A549 (cell line): ENCODE data around the gene QARS1. TPM values are rescaled to one million over a fixed set of nuclear protein-coding genes. Genes with fewer than 3 reads are reported as not detected.

Experiments
- ATAC-seq, 2 experiments: fragments of 200-7000 bp in 1 of 2; fragments of >200 bp in 1 of 2; cut with Nextera tagmentation in 1 of 2; cut with Tn5 transposase in 1 of 2; 3 replicates each; pipeline versions ENCODE4 v1.8.0 to v1.9.1; 2018 to 2020; ENCODE audit warnings: mild to moderate bottlenecking in 1 of 2, moderate library complexity in 1 of 2
- CTCF ChIA-PET: fragments of 300-600 bp; sonication (Branson Sonifier 250); formaldehyde crosslinking; extraction: SDS; loops from one replicate; lab custom pipeline; 2021; ENCODE audit warnings: antibody characterized with exemption, inconsistent platforms; lab: Yijun Ruan, JAX
- POLR2A ChIA-PET: fragments of 350-600 bp; formaldehyde crosslinking; extraction: SDS; loops from one replicate; lab custom pipeline; 2021; ENCODE audit warnings: antibody characterized with exemption, inconsistent platforms; lab: Yijun Ruan, JAX
- DNase-seq, 2 experiments: peaks; one replicate each; pipeline versions ENCODE4 v3.0.0 to v3.0.0-alpha.2; 2011 to 2016; ENCODE audit warnings: low read depth in 1 of 2, low spot score in 1 of 2
- FAIRE-seq: peaks from 2 replicates; lab custom pipeline; 2011; peaks lifted over from hg19 to GRCh38; lab: Jason Lieb, UNC
- H3K27ac ChIP-seq, 2 experiments: fragments of >200 bp; sonication (Bioruptor Twin); formaldehyde crosslinking; 3 replicates each; pipeline ENCODE4 v1.5.1; 2016 to 2017
- H3K4me1 ChIP-seq: fragments of >200 bp; sonication (Bioruptor Twin); formaldehyde crosslinking; 3 replicates; pipeline ENCODE4 v1.6.1; 2016
- H3K4me2 ChIP-seq: fragments of >200 bp; sonication (Bioruptor Twin); formaldehyde crosslinking; 3 replicates; pipeline ENCODE4 v1.6.1; 2016
- H3K4me3 ChIP-seq: fragments of >200 bp; sonication (Bioruptor Twin); formaldehyde crosslinking; 3 replicates; pipeline ENCODE4 v1.5.1; 2016
- H3K9me3 ChIP-seq: fragments of >200 bp; sonication (Bioruptor Twin); formaldehyde crosslinking; 3 replicates; pipeline ENCODE4 v1.6.1; 2016
- CHD2 ChIP-seq: fragments of 150-350 bp; IDR thresholded peaks from 2 replicates; pipeline ENCODE4 v1.6.1; 2014; ENCODE audit warnings: low read length; ENCODE audit not compliant: partially characterized antibody
- GATA3 ChIP-seq: IDR thresholded peaks from 2 replicates; pipeline ENCODE4 v1.6.1; 2012; ENCODE audit warnings: borderline replicate concordance
- HOXA7 ChIP-seq: fragments of 250-450 bp; sonication (Bioruptor Pico); IDR thresholded peaks from 2 replicates; pipeline ENCODE4 v1.5.0; 2020; ENCODE audit warnings: mild to moderate bottlenecking, moderate library complexity
- JUN ChIP-seq, 2 experiments: fragments of >200 bp; sonication (Bioruptor Twin); formaldehyde crosslinking; IDR thresholded peaks; 2 replicates in 1 of 2; 3 replicates in 1 of 2; pipeline ENCODE4 v1.6.1; 2016 to 2017
- KDM5A ChIP-seq: fragments of 200-600 bp; sonication (generic); IDR thresholded peaks from 2 replicates; pipeline ENCODE4 v1.6.1; 2016; ENCODE audit warnings: antibody characterized with exemption, mild to moderate bottlenecking
- MAX ChIP-seq: IDR thresholded peaks from 2 replicates; pipeline ENCODE4 v1.6.1; 2012
- PBX3 ChIP-seq: IDR thresholded peaks from 2 replicates; pipeline ENCODE4 v1.6.1; 2012
- PHF8 ChIP-seq: fragments of 200-600 bp; sonication (generic); IDR thresholded peaks from 2 replicates; pipeline ENCODE4 v1.6.1; 2016; ENCODE audit warnings: low read depth, mild to moderate bottlenecking, antibody characterized with exemption, moderate library complexity, borderline replicate concordance
- POLR2A ChIP-seq: IDR thresholded peaks from 2 replicates; pipeline ENCODE4 v1.6.1; 2012; ENCODE audit warnings: mild to moderate bottlenecking, low read length
- POLR2AphosphoS2 ChIP-seq: conservative IDR thresholded peaks from 2 replicates; pipeline ENCODE4 v1.6.1; 2012; ENCODE audit warnings: low read length, improper control_type of control experiment, inconsistent platforms
- RAD21 ChIP-seq, 2 experiments: fragments of >200 bp in 1 of 2; sonication (Bioruptor Twin) in 1 of 2; formaldehyde crosslinking in 1 of 2; IDR thresholded peaks in 1 of 2; conservative IDR thresholded peaks in 1 of 2; 2 replicates in 1 of 2; 3 replicates in 1 of 2; pipeline ENCODE4 v1.6.1; 2012 to 2018; ENCODE audit warnings: inconsistent platforms in 1 of 2
- RARB ChIP-seq: fragments of 250-450 bp; sonication (Bioruptor Pico); IDR thresholded peaks from 2 replicates; pipeline ENCODE4 v1.8.0; 2021; ENCODE audit warnings: mild to moderate bottlenecking, moderate library complexity
- WGBS: methylation state at CpG from one replicate; pipeline ENCODE4 v1.1.6; 2017; ENCODE audit errors: missing lambda C conversion rate; 5-methylcytosine and 5-hydroxymethylcytosine counted together
- polyA plus RNA-seq, 4 experiments: library from polyadenylated mRNA; depleted of rRNA in 3 of 4; stranded (reverse); fragments of >200 nt; fragmentation: RNase III in 1 of 4; extraction: RNeasy Plus Mini Kit Qiagen cat#74134 plus additional on column Dnase treatment in 1 of 4; gene quantifications; 2 replicates in 3 of 4; 3 replicates in 1 of 4; pipeline ENCODE4 v1.2.3, GENCODE V29; 2011 to 2017
- TF ChIP-seq, protein P1 (sequence below): fragments of >200 bp; sonication (Bioruptor Twin); formaldehyde crosslinking; IDR thresholded peaks from 2 replicates; pipeline ENCODE4 v1.6.1; 2016
- TF ChIP-seq, protein P2 (sequence below): fragments of >200 bp; sonication (Bioruptor Twin); formaldehyde crosslinking; IDR thresholded peaks from 3 replicates; pipeline ENCODE4 v1.6.1; 2016
- TF ChIP-seq, protein P3 (sequence below): fragments of 200-600 bp; sonication (generic); IDR thresholded peaks from 2 replicates; pipeline ENCODE4 v1.6.1; 2016; ENCODE audit warnings: antibody characterized with exemption, mild to moderate bottlenecking, moderate library complexity
- TF ChIP-seq, protein P4 (sequence below): fragments of >200 bp; sonication (Bioruptor Twin); formaldehyde crosslinking; IDR thresholded peaks from 3 replicates; pipeline ENCODE4 v1.5.1; 2016

The QARS1 gene
- polyA plus RNA-seq, 2 of the 4 experiments (the other 2 are of a cell fraction): 118 to 164 TPM

DNA sequence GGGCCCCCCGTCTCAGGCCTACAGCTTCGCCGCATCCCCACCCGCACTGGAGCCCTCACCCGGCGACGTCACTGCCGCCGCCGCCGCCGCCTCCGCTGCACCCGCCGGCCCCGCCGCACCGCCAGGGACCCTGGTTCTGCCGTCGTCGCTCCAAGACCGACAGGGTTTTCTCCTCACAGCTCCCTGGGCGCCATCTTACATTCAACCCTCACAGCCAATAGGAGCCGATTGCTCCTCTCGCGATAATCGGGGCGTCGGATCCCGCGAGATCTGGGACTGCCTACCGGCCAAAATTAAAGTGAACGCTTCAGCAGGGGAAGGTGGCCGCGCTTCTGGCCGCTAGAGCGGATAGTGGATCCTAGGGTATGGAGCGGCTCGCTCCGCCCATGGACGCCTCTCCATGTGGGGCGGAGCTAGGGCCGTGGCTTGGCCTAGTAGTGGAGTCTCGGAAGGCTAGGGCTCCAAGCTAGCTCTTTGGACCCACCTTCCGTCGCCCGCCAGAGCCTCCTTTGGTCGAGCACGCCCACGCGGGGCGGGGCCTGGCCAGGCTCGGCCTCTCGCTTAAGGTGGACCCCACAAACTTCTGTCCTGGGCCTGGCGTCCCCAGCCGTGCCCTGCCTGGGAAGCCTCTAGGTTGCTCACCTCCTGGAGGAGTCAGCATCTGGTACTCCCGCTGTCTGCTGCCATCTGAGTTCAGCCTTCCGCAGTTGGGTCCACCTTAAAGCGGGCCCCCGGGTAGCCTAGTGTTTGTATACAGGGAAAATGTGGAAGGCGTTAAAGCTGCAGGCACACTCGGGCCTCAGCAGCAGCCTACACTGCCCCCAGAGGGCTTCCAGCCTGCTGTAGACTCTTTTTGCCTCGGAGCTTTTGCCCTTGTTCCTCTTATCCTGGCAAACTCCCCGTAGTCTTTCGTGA, 10.4 kb downstream of the QARS1 start, which contains the start of gene QRICH1:
TSS of gene QRICH1 (minus strand) at position 219 of the 915 bp plus-strand sequence. CDS start 17,054 bp downstream, outside the sequence.
- TF ChIP-seq POLR2AphosphoS2 (no peak), RARB (CRISPR knock-in tag) (no peak), PHF8 (peak; percentile 32; the same call in 1 of the 2 replicates), POLR2A (peak; percentile 40), JUN (IDR thresholded peaks at IDR 0.05) (peak in 1 of 2 experiments; percentile 73; a peak in 3 of 5 replicates), PBX3 (0 out of 2 replicates have a peak, but pooled peaks have one; percentile 23), RAD21 (conservative IDR thresholded peaks at IDR 0.05 in 1 of 2, IDR thresholded peaks at IDR 0.05 in 1 of 2) (peak; percentile 29 to 35; a peak in 2 of 5 replicates), HOXA7 (CRISPR knock-in tag) (no peak), MAX (peak; percentile 89), GATA3 (peak; percentile 65), CHD2 (peak; percentile 100), KDM5A (peak; percentile 92)
- TF ChIP-seq, protein P1, sequence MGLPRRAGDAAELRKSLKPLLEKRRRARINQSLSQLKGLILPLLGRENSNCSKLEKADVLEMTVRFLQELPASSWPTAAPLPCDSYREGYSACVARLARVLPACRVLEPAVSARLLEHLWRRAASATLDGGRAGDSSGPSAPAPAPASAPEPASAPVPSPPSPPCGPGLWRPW: no peak
- TF ChIP-seq, protein P2, sequence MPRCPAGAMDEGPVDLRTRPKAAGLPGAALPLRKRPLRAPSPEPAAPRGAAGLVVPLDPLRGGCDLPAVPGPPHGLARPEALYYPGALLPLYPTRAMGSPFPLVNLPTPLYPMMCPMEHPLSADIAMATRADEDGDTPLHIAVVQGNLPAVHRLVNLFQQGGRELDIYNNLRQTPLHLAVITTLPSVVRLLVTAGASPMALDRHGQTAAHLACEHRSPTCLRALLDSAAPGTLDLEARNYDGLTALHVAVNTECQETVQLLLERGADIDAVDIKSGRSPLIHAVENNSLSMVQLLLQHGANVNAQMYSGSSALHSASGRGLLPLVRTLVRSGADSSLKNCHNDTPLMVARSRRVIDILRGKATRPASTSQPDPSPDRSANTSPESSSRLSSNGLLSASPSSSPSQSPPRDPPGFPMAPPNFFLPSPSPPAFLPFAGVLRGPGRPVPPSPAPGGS: peak; percentile 78; the same call in 2 of the 3 replicates
- TF ChIP-seq, protein P3, sequence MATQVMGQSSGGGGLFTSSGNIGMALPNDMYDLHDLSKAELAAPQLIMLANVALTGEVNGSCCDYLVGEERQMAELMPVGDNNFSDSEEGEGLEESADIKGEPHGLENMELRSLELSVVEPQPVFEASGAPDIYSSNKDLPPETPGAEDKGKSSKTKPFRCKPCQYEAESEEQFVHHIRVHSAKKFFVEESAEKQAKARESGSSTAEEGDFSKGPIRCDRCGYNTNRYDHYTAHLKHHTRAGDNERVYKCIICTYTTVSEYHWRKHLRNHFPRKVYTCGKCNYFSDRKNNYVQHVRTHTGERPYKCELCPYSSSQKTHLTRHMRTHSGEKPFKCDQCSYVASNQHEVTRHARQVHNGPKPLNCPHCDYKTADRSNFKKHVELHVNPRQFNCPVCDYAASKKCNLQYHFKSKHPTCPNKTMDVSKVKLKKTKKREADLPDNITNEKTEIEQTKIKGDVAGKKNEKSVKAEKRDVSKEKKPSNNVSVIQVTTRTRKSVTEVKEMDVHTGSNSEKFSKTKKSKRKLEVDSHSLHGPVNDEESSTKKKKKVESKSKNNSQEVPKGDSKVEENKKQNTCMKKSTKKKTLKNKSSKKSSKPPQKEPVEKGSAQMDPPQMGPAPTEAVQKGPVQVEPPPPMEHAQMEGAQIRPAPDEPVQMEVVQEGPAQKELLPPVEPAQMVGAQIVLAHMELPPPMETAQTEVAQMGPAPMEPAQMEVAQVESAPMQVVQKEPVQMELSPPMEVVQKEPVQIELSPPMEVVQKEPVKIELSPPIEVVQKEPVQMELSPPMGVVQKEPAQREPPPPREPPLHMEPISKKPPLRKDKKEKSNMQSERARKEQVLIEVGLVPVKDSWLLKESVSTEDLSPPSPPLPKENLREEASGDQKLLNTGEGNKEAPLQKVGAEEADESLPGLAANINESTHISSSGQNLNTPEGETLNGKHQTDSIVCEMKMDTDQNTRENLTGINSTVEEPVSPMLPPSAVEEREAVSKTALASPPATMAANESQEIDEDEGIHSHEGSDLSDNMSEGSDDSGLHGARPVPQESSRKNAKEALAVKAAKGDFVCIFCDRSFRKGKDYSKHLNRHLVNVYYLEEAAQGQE: peak; percentile 100
- TF ChIP-seq, protein P4, sequence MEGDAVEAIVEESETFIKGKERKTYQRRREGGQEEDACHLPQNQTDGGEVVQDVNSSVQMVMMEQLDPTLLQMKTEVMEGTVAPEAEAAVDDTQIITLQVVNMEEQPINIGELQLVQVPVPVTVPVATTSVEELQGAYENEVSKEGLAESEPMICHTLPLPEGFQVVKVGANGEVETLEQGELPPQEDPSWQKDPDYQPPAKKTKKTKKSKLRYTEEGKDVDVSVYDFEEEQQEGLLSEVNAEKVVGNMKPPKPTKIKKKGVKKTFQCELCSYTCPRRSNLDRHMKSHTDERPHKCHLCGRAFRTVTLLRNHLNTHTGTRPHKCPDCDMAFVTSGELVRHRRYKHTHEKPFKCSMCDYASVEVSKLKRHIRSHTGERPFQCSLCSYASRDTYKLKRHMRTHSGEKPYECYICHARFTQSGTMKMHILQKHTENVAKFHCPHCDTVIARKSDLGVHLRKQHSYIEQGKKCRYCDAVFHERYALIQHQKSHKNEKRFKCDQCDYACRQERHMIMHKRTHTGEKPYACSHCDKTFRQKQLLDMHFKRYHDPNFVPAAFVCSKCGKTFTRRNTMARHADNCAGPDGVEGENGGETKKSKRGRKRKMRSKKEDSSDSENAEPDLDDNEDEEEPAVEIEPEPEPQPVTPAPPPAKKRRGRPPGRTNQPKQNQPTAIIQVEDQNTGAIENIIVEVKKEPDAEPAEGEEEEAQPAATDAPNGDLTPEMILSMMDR: peak; percentile 37
- FAIRE-seq (no peak), DNase-seq (peak; percentile 82 to 97), ATAC-seq (peak; percentile 91 to 92)
- Histone ChIP-seq H3K4me3 (peak within 1 kb of the TSS; percentile 98), H3K4me1 (peaks cover 19% of the 10 kb centered on the region; the same call in 1 of the 3 replicates), H3K27ac (peak within 1 kb of the TSS; percentile 93 to 94), H3K4me2 (peak within 1 kb of the TSS; percentile 84), H3K9me3 (no peaks in the 10 kb centered on the region)
- CTCF ChIA-PET: interaction anchor here (0.6 to 2.3 kb wide), 27 partner anchors 8 to 464 kb away, joined by 3 to 7 read pairs (median 3); partner anchors contain the start of genes IMPDH2, KLHDC8B, P4HTM and USP19
- POLR2A ChIA-PET: interaction anchor here (0.6 to 2.7 kb wide), 16 partner anchors 10 to 335 kb away, joined by 3 to 32 read pairs (median 6); partner anchors contain the start of genes DALRD3, IMPDH2, LAMB2 and NDUFAF3
- WGBS: under 1% methylated on average over 25 of the region's 65 CpGs
